Activated naive CD4-positive, alpha-beta T cell treated with anti-CD3 and anti-CD28 coated beads, Interleukin-2, amount 50 U/mL, for 16 hours (primary cell): ENCODE data around the gene PTPRG.

Source experiments
- DNase-seq: peaks from one replicate; pipeline ENCODE4 v3.0.0-alpha.2; 2020

The PTPRG gene

DNA sequence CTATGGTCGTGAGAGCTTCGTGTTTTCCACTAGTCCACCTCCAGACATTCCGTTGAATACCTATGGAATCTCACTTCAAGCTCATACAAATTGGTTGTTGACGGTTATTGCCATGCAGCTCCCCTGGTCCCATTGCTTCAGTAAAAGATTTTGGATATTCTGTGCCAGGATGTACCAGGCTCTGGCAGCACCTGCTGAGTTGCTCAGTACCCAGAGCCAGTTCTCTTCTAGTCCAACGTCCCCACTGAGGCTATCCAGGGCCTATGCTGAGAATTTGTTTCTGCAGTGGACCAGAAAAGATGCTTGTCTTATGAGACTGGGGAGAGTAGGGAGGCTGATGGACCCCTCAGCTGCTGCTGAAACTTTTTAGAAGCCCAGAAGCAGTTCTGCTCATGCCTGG is 533.1 kb downstream of the PTPRG start:
- DNase-seq, result no peak

GRCh38 chr3:62095080-62095479 is 533.7 kb downstream of the PTPRG start:
- no peak for DNase-seq

GRCh38 chr3:62095756-62096155 is 534.4 kb downstream of the PTPRG start:
- DNase-seq, result no peak

GRCh38 chr3:62096521-62096920 is 535.1 kb downstream of the PTPRG start:
- no peak for DNase-seq

DNA sequence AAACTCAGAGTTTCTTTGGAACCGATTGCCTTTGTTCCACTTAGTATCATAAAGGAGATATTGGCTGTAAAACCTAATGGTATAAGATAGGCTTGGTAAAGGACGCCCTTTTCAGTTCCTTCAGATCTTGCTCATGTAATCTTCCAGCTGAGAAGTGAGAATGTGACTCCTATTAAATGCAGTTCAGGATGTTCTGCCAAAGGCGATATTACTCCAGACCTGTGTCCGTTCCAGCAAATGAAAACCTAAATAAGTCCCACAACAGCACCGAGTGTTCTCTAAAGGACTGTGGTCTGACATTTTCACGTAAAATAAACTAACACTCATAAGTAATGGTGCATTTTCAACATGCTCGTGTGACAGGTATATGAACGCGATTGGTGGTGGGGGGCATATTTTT is 535.8 kb downstream of the PTPRG start:
- no peak for DNase-seq

DNA sequence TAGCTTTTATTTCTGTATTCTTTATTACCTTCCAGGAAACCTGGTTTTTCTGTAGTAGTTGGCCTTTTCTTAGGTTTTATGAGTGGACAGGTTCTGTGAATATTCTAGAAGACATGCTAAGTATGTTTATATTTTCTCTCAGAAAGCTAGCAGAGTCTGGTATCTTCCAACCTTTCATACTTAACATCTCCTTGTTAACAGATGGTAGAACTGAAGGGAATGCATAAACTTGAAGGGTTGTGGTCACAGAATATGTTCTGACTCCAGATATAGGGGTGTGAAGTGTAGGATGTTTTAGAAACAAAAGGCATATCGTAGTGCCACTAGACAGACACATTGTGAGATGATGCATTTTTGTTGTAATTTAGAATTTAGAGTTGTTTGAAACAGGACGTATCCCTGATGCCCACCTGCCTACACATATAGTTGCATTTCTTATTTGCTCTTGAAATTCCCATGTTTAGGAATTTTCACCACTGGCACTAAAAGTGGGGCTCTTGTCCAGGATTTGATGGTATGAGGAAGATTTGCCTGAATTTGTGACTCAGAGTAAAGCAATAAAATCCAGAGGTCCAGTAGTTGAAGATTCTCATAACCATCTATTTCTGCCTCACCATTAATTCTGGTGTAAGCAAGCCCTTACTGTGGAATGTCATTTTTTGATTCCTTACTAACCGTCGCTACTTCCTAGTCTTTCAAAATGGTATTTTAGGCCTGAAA is 537.4 kb downstream of the PTPRG start:
- DNase-seq, result no peak

- no peak for DNase-seq
Observed at GRCh38 chr3:62100282-62100989, 539.1 kb downstream of the PTPRG start.

GRCh38 chr3:62101488-62101887 is 540.1 kb downstream of the PTPRG start:
- DNase-seq, result no peak

GRCh38 chr3:62103531-62103930 is 542.2 kb downstream of the PTPRG start:
- no peak for DNase-seq

- DNase-seq, result no peak
Observed at GRCh38 chr3:62109534-62109933, 548.2 kb downstream of the PTPRG start.

DNA sequence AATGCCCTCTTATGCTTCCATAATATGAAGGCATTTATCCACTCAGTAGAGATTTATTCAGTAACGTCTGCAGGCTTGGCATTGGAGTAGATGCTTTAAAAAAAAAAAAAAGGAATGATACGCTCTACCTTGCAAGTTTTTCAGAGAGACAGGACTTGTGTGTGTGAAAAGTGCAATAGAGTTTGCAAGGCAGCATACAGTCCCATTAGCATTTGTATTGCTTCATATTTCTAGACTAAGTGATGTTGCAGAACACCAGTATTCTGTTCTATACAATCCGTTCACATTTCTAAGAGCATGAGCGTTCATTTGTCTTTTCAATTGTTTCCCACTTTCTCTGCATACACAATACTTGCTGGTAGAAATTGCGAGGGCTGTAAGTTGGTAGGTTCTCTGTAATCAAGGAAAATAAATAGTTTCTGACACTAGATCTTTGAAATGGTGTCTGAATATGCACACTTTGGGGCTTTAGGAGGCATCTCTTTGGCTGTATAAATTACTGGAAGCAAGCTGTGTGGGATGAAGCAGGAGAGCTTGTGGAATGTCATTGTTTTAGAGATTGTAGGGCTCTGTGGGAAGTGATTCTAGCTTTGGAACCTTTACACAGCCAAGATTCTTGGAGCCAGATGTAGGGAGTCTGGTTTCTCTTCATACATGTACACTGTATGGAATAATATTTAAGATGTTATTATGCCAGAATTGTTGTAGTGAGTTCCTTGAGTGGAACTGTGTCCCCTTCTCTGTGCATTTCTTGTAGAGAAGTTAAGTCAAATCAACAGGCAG is 549.3 kb downstream of the PTPRG start:
- no peak for DNase-seq

GRCh38 chr3:62113092-62113491 is 551.7 kb downstream of the PTPRG start:
- no peak for DNase-seq

GRCh38 chr3:62114763-62115162 is 553.4 kb downstream of the PTPRG start:
- DNase-seq, result no peak

- no peak for DNase-seq
Observed at GRCh38 chr3:62117903-62118548, 556.7 kb downstream of the PTPRG start.

DNA sequence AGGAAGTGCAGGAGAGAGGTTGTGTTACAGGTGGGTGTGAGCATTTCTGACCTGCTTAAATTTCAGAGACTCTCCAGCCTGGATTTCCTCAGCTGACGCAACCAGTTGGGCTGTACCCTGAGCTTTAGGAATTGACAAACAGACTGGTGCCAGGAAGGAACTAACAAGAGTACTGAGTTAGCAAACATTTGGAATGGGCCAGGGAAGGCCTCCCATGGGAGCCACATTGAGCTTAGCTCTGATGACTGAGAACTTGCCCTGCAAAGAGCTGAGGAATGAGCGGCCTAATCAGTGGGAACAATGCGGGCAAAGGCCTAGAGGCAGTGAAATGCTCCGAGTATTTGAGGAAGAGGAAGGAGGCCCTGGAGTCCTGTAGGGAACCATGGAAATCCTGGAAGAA is 557.8 kb downstream of the PTPRG start:
- no peak for DNase-seq

DNA sequence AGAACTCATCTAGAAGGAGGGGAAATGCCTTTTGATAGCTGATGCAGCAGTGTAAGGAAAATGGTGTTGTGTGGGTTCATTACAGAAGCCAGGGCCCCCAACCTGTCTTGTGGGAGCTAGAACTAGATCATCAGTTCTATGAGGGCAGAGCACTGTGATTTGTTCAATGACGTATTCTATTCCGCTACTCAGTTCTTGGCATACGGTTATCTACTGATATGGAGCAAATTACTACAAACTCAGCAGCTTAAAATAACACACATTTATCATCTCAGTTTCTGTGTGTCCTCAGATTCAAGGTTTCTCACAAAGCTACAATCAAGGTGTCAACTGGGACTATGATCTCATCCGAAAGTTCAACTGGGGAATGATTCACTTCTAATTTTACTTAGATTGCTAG is 561.4 kb downstream of the PTPRG start:
- no peak for DNase-seq

GRCh38 chr3:62125380-62125779 is 564.0 kb downstream of the PTPRG start:
- no peak for DNase-seq

DNA sequence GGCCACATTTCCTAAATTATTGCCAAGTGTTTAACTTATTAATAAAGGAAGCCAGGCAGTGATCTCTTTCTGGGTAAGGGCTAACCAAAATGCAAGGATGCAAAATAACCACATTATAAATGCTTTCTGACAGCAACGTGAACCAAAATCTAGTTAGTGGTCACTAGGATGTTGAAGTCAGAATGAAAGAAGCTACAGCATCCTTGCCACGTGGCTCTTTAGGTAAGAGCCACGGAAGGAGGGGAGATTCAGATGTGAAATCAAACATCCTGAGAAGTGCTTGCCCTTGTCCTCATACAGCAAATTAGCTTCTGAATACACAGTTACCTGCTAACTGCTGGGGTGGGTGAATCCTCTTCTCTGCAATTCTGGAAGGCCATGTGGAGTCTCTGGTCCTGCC is 565.7 kb downstream of the PTPRG start:
- no peak for DNase-seq

GRCh38 chr3:62128051-62128450 is 566.7 kb downstream of the PTPRG start:
- DNase-seq, result no peak

- no peak for DNase-seq
Observed at GRCh38 chr3:62128681-62129080, 567.3 kb downstream of the PTPRG start.

- no peak for DNase-seq
Observed at GRCh38 chr3:62131050-62131449, 569.7 kb downstream of the PTPRG start.

GRCh38 chr3:62131620-62132019 is 570.2 kb downstream of the PTPRG start:
- no peak for DNase-seq

GRCh38 chr3:62132027-62132602 is 570.7 kb downstream of the PTPRG start:
- no peak for DNase-seq
